NCI-H748 (cell line): ENCODE data around the gene RAB44.

Source experiments
- DNase-seq: peaks from one replicate; lab custom pipeline; 2025; ENCODE audit not compliant: unreplicated experiment; lab: John Stamatoyannopoulos, UW

The RAB44 gene

DNA sequence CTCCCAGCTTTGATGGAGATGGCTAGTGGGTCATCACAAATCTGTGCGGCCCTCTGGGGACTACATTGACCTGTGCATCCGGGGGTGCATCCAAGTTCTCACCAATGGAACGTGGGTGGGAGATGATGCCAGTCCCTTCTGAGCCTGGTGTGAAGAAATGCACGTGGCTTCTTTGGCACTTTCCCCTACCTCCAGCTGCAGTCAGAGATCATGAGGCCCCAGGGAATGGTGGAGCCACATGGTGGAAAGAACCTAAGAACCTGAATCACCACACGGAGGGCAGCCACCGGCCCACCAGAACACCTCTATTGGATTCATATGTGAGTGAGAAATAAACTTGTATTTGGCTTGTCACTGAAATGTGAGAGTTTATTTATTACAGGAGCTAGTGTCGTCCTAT lies 29.0 kb upstream of the RAB44 start:
- DNase-seq, result no peak

DNA sequence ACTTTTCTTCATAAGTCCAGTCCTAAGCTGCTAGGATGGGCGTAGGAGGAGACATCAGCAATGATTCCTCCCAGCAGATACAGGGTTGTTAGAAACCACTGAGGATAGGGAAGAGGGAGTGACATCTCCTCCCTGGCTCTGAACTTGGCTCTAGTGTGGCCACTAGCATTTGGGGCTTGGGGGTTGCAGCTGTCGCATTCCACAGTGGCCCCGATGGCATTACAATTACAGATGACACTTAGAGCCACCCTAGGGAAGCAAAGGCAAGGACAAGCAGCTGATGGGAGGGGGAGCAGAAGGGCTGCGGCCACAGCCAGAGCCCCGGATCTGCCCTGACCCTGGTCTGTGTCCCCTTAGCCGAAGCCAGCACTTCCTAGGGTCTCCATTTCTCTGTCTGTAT lies 28.6 kb upstream of the RAB44 start:
- no peak for DNase-seq

DNA sequence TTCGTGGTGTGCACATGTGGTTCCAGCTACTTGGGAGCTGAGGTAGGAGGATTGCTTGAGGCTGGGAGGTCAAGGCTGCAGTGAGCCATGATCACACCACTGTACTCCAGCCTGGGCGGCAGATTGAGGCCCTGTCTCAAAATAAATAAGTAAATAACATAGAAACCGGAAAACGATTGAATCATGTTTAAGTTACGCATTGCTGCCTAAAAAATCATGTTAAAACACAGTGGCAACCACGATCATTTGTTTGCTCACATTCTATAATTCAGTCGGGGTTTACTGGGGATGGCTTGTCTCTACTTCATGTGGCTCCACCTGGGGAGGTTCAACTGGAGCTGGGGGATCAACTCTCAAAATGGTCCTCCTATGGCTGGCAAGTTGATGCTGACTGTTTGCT lies 27.4 kb upstream of the RAB44 start:
- no peak for DNase-seq

DNA sequence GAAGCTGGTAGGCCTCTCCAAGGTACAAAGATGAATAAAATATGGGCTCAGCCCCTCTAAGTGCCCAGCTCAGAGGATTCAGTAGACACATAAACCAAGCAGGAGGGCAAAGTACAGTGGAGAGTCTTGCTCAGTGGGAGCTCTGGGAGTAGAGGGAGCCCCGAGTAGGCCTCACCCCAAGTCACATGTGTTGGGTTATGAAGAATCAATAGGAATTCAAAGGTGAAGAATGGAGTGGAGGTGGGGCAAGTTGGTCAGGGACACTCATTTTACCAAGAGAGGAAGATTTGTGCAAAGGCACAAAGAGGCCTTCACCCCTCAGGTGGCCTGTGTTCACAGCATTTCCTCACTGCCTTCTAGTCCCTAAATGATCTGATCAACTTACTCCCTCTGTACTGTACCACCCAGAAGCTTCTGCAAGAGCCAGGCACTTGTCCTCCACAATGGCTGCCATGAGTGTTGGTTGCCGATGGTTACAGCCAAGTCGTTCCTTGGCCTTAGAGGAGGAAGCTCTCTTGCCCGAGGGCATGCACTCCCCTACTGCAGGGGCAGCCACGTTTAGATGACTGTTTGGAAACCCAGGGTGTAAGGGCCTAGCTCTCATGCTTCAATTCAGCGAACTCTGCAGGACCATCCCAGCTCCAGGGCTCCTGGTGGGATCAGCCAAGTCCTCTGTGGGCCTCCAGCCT lies 25.8 kb upstream of the RAB44 start:
- peak; percentile 33 for DNase-seq

DNA sequence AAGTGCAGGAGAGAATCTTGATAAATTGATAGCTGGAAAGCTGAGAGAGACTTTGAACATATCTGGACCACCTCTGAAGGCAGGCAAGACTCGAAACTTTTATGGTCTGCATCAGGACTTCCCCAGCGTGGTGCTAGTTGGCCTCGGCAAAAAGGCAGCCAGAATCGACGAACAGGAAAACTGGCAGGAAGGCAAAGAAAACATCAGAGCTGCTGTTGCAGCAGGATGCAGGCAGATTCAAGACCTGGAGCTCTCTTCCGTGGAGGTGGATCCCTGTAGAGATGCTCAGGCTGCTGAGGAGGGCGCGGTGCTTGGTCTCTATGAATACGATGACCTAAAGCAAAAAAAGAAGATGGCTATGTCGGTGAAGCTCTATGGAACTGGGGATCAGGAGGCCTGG lies 23.7 kb upstream of the RAB44 start:
- DNase-seq, result no peak

DNA sequence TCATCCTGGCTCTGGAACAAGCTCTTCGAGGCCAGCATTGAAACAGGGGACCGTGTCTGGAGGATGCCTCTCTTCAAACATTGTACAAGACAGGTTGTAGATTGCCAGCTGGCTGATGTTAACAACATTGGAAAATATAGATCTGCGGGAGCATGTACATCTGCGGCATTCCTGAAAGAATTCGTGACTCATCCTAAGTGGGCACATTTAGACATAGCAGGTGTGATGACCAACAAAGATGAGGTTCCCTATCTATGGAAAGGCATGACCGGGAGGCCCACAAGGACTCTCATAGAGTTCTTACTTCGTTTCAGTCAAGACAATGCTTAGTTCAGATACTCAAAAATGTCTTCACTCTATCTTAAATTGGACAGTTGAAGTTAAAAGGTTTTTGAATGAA lies 22.7 kb upstream of the RAB44 start:
- DNase-seq, result no peak

DNA sequence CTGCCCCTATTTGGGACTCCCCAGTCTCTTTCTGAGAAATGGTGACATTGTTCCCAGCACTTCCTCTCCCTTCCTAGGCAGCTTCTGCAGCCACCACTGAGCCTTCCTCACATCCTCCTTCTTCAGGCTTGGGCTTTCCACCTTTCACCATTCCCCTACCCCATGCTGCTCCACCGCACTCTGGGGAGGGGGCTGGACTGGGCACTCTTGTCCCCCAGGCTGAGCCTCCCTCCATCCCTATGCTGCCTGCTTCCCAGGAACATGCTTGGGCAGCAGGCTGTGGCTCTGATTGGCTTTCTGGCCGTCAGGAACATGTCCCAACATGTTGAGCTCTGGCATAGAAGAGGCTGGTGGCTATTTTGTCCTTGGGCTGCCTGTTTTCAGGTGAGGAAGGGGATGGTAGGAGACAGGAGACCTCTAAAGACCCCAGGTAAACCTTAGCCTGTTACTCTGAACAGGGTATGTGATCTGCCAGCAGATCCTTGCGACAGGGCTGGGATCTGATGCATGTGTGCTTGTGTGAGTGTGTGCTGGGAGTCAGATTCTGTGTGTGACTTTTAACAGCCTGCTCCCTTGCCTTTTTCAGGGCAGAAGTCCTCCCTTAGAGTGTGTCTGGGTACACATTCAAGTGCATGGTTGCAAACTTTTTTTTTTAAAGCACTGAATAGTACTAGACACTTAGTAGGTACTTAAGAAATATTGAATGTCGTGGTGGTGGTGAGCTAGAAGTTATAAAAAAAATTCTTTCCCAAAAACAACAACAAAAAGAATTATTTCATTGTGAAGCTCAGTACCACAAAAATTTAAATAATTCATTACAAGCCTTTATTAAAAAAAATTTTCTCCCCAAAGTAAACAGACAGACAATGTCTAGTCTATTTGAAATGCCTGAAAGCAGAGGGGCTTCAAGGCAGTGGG lies 21.2 kb upstream of the RAB44 start:
- DNase-seq, result peak; percentile 77

DNA sequence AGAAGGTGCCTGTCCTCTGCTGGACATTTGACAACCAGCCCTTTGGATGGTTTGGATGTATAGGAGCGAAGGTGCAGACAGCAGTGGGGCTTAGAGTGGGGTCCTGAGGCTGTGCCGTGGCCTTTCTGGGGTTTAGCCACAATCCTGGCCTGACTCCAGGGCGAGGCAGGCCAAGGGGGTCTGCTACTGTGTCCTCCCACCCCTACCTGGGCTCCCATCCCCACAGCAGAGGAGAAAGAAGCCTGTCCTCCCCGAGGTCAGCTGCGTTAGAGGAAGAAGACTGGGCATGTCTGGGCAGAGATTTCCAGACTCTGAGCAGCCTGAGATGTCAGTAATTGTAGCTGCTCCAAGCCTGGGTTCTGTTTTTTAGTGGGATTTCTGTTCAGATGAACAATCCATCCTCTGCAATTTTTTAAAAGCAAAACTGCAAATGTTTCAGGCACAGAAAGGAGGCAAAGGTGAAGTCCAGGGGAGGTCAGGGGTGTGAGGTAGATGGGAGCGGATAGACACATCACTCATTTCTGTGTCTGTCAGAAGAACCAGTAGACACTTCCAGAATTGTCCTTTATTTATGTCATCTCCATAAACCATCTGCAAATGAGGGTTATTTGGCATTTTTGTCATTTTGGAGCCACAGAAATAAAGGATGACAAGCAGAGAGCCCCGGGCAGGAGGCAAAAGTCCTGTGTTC lies 20.4 kb upstream of the RAB44 start:
- DNase-seq, result no peak

DNA sequence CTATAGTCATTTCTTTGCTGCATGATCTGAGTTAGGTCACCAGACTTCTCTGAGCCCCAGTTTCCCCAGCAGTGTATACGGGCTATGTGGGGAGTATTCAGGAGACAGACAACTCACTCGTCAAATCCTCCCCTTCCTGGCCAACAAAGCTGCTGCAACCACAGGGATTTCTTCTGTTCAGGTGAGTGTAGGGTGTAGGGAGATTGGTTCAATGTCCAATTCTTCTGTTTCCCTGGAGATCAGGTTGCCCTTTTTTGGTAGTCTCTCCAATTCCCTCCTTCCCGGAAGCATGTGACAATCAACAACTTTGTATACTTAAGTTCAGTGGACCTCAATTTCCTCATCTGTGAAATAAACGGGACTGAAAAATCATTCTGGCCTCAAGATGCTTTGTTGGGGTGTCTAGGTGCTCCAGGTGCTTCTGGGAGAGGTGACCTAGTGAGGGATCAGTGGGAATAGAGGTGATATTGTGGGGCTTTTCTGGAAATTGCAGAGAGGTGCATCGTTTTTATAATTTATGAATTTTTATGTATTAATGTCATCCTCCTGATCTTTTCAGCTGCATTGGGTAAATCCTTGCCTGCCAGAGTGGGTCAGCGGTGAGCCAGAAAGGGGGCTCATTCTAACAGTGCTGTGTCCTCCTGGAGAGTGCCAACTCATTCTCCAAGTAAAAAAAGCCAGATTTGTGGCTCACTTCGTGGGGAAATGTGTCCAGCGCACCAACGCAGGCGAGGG lies 19.7 kb upstream of the RAB44 start:
- no peak for DNase-seq

DNA sequence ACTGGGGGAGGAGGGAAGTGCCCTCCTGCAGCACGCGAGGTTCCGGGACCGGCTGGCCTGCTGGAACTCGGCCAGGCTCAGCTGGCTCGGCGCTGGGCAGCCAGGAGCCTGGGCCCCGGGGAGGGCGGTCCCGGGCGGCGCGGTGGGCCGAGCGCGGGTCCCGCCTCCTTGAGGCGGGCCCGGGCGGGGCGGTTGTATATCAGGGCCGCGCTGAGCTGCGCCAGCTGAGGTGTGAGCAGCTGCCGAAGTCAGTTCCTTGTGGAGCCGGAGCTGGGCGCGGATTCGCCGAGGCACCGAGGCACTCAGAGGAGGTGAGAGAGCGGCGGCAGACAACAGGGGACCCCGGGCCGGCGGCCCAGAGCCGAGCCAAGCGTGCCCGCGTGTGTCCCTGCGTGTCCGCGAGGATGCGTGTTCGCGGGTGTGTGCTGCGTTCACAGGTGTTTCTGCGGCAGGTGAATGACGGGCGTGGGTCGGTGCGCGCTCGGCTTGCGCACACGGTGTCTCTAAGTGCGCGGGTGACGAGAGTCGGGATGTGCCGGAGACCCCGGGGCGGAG lies 19.1 kb upstream of the RAB44 start, which contains the start of gene CDKN1A:
CDKN1A (plus strand) TSS at position 227 of the 555 bp plus-strand sequence. CDS start 5,388 bp downstream, outside the sequence.
- peak; percentile 97 for DNase-seq

DNA sequence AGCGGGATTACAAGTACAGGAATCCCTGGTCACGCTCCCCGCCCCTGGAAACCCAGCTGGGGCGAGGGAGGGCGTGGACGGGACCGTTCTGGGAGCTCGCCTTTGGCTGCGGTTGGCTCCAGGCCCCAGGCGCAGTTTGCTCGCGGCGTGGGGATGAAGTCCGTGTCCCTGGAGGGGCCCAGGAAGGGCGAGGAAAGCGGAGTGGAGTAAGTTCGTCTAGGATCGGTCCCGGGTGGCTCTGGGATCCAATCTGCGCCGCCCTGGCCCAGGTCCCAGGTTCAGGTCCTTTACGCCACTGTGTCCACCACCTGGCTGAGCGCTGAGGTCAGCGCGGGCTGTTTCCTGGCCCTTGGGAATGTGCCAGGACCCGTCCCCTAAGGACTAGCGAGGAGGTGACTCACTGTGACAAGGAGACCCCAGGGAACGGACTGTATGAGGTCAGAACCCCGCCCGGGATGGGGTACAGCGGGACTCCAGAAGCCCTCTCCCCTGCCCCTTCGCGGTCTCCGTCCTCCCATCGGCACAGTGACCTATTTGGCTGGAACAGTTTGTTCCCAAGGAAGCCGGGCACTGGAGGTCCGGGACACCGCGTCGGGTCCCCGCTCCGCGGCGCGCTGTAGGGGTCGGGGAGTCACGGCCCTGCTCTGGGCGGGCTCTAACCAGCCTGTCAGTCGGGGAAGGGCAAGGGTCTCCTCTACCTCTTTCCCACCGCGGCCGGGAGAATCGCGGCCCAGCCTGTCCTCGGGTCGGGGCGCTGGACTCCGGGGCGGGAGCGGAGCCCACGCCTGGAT lies 18.4 kb upstream of the RAB44 start:
- peak; percentile 71 for DNase-seq

DNA sequence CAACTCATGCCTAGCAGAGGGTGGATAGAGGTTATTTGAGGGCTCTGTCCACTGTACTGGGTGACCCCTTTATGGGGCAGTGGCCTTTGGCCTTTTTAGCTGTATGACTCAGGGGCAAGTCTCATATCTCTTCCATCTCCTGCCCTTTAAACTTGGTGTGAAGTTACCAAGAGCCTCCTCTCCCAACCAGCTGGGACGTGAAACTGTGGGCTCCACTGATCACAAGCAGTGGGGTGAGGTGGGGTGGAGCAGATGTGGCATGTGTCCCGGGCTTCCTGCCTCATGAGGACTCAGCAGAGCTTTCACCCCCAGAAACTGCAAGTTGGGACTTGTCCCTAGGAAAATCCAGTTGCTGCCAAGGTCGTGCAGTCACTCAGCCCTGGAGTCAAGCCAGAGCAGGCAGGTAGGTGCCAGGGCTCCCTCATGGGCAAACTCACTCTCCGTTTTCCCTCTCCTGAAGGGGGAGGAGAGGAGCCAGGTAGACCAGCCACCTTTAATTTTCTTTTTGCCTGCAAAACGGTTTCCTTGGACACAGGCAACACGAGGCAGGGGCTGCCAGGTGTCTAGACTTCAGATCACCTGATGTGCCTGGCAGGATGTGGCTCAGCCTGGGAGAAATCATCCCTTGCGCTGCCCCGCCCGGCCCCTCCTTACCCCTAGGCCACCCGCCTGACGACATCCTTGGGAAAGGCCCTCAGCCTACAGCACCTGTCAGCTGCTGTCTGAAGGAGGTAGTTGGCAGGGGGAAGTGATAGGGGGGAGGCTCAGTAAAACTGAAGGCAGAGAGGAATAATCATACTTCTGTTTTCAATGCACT lies 15.1 kb upstream of the RAB44 start:
- DNase-seq, result peak; percentile 92

DNA sequence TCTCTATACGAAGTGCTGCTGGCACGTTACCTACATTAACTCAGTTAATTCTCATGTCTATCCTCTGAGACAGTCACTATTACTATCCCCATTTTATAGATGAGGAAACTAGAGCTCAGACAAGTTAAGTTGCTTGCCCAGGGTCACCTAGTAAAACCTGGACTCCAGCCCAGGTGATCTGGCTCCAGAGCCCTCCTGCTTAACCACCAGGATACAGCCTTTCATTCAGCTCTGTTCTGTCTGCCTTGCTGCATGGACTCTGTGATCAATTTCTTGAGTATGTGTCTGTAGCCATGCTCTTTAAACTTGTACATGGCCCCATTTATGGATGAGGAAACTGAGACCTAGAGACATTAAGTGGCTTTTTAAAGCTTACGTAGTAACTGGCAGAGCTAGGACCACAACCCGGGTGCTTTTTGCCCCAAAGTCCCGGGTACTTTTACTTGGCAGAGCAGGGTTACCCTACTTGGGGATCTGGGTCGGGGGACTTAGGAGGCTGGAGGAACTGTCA lies 14.4 kb upstream of the RAB44 start:
- DNase-seq, result no peak

DNA sequence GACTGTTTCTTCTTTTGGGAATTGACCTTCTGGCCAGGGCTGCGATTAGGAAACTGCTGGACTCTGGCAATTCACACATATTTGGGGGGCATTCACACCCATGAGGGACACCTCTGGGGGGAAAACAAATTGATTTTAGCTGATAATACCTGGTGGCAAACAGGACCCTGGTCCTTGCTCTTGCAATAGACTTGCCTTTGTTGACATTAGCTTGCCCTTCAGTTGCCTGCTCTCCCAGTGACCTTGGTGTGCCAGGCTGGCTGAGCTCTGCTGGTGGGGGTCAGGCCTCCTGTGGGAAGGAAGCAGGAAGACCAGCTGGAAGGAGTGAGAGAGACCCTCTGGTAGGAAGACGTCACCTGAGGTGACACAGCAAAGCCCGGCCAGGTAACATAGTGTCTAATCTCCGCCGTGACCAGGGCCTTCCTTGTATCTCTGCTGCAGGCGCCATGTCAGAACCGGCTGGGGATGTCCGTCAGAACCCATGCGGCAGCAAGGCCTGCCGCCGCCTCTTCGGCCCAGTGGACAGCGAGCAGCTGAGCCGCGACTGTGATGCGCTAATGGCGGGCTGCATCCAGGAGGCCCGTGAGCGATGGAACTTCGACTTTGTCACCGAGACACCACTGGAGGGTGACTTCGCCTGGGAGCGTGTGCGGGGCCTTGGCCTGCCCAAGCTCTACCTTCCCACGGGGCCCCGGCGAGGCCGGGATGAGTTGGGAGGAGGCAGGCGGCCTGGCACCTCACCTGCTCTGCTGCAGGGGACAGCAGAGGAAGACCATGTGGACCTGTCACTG lies 13.8 kb upstream of the RAB44 start:
- DNase-seq, result no peak

DNA sequence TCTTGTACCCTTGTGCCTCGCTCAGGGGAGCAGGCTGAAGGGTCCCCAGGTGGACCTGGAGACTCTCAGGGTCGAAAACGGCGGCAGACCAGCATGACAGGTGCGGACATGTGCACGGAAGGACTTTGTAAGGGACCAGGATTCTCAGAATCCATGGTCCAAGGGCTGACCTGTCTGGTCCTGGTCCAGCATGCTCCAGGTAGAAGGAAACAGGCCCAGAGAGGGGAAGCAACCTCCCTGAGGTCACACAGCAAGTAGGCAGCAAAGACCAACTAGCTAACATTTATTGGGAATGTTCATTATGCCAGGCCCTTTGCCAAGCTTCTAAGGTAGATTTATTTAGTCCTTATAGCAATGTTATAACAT lies 13.2 kb upstream of the RAB44 start:
- no peak for DNase-seq

DNA sequence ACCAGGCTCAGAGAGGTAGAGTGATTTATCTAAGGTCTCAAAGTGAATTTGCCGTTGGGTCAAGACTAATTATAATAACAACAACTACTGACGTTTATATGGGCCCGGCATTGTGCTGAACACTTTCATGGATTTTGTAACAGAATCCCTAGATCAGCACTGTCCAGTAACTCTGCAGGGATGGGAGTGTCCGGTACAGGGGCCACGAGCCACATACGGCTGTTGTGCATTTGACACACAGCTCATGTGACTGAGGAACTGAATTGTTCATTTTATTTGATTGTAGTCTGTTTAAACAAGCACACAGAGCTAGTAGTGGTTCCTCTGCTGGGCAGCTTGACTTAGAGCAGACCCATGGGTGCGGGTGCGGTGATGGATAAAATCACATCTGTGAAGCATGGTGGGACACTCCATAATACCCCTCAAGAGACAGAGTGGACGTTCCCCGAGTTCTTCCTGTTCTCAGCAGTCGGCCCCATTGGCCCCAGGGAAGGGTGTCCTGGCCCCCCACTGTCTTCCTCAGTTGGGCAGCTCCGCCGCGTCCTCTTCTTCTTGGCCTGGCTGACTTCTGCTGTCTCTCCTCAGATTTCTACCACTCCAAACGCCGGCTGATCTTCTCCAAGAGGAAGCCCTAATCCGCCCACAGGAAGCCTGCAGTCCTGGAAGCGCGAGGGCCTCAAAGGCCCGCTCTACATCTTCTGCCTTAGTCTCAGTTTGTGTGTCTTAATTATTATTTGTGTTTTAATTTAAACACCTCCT lies 12.3 kb upstream of the RAB44 start:
- no peak for DNase-seq

DNA sequence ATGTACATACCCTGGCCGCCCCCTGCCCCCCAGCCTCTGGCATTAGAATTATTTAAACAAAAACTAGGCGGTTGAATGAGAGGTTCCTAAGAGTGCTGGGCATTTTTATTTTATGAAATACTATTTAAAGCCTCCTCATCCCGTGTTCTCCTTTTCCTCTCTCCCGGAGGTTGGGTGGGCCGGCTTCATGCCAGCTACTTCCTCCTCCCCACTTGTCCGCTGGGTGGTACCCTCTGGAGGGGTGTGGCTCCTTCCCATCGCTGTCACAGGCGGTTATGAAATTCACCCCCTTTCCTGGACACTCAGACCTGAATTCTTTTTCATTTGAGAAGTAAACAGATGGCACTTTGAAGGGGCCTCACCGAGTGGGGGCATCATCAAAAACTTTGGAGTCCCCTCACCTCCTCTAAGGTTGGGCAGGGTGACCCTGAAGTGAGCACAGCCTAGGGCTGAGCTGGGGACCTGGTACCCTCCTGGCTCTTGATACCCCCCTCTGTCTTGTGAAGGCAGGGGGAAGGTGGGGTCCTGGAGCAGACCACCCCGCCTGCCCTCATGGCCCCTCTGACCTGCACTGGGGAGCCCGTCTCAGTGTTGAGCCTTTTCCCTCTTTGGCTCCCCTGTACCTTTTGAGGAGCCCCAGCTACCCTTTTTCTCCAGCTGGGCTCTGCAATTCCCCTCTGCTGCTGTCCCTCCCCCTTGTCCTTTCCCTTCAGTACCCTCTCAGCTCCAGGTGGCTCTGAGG lies 11.5 kb upstream of the RAB44 start:
- no peak for DNase-seq
